Ishikawa (cell line): ENCODE data around the gene SUV39H1.

ENCODE experiments used
- CEBPB ChIP-seq: IDR thresholded peaks from 2 replicates; pipeline ENCODE4 v1.6.1; 2012
- CREB1 ChIP-seq: IDR thresholded peaks from 2 replicates; pipeline ENCODE4 v1.6.1; 2012; ENCODE audit warnings: low read depth
- EGR1 ChIP-seq: IDR thresholded peaks from 2 replicates; pipeline ENCODE4 v1.6.1; 2012
- EP300 ChIP-seq: IDR thresholded peaks from 2 replicates; pipeline ENCODE4 v1.6.1; 2012; ENCODE audit warnings: borderline replicate concordance
- FOXM1 ChIP-seq: IDR thresholded peaks from 2 replicates; pipeline ENCODE4 v1.6.1; 2012; ENCODE audit warnings: low read depth, borderline replicate concordance
- NFIC ChIP-seq: IDR thresholded peaks from 2 replicates; pipeline ENCODE4 v1.6.1; 2012
- RAD21 ChIP-seq: IDR thresholded peaks from 2 replicates; pipeline ENCODE4 v1.6.1; 2012; ENCODE audit warnings: low read depth
- TAF1 ChIP-seq: IDR thresholded peaks from 2 replicates; pipeline ENCODE4 v1.6.1; 2012; ENCODE audit warnings: low read depth, mild to moderate bottlenecking
- TCF12 ChIP-seq: IDR thresholded peaks from 2 replicates; pipeline ENCODE4 v1.6.1; 2012; ENCODE audit warnings: low read depth
- TEAD4 ChIP-seq: IDR thresholded peaks from 2 replicates; pipeline ENCODE4 v1.6.1; 2012
- YY1 ChIP-seq: IDR thresholded peaks from 2 replicates; pipeline ENCODE4 v1.6.1; 2012; ENCODE audit warnings: low read depth
- ZBTB7A ChIP-seq: IDR thresholded peaks from 2 replicates; pipeline ENCODE4 v1.6.1; 2012; ENCODE audit warnings: low read depth
- TF ChIP-seq, protein P1 (sequence below): IDR thresholded peaks from 2 replicates; pipeline ENCODE4 v1.6.1; 2012; ENCODE audit warnings: low read depth, mild to moderate bottlenecking
- TF ChIP-seq, protein P2 (sequence below): IDR thresholded peaks from 2 replicates; pipeline ENCODE4 v1.6.1; 2012
- TF ChIP-seq, protein P3 (sequence below): IDR thresholded peaks from 2 replicates; pipeline ENCODE4 v1.6.1; 2012

Gene SUV39H1

GRCh38 chrX:48700246-48700645, 3.7 kb downstream of the SUV39H1 start:
- TF ChIP-seq, protein P1, sequence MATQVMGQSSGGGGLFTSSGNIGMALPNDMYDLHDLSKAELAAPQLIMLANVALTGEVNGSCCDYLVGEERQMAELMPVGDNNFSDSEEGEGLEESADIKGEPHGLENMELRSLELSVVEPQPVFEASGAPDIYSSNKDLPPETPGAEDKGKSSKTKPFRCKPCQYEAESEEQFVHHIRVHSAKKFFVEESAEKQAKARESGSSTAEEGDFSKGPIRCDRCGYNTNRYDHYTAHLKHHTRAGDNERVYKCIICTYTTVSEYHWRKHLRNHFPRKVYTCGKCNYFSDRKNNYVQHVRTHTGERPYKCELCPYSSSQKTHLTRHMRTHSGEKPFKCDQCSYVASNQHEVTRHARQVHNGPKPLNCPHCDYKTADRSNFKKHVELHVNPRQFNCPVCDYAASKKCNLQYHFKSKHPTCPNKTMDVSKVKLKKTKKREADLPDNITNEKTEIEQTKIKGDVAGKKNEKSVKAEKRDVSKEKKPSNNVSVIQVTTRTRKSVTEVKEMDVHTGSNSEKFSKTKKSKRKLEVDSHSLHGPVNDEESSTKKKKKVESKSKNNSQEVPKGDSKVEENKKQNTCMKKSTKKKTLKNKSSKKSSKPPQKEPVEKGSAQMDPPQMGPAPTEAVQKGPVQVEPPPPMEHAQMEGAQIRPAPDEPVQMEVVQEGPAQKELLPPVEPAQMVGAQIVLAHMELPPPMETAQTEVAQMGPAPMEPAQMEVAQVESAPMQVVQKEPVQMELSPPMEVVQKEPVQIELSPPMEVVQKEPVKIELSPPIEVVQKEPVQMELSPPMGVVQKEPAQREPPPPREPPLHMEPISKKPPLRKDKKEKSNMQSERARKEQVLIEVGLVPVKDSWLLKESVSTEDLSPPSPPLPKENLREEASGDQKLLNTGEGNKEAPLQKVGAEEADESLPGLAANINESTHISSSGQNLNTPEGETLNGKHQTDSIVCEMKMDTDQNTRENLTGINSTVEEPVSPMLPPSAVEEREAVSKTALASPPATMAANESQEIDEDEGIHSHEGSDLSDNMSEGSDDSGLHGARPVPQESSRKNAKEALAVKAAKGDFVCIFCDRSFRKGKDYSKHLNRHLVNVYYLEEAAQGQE: no peak
- TF ChIP-seq, protein P2, sequence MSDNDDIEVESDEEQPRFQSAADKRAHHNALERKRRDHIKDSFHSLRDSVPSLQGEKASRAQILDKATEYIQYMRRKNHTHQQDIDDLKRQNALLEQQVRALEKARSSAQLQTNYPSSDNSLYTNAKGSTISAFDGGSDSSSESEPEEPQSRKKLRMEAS: no peak
- TF ChIP-seq, protein P3, sequence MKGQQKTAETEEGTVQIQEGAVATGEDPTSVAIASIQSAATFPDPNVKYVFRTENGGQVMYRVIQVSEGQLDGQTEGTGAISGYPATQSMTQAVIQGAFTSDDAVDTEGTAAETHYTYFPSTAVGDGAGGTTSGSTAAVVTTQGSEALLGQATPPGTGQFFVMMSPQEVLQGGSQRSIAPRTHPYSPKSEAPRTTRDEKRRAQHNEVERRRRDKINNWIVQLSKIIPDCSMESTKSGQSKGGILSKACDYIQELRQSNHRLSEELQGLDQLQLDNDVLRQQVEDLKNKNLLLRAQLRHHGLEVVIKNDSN: no peak
- TF ChIP-seq CREB1: no peak
- no peak for TF ChIP-seq TEAD4
- no peak for TF ChIP-seq TAF1
- TF ChIP-seq EP300: no peak
- TF ChIP-seq YY1: no peak
- TF ChIP-seq CEBPB: no peak
- no peak for TF ChIP-seq FOXM1
- no peak for TF ChIP-seq RAD21
- TF ChIP-seq NFIC: no peak
- TF ChIP-seq TCF12: no peak
- TF ChIP-seq ZBTB7A: no peak

DNA sequence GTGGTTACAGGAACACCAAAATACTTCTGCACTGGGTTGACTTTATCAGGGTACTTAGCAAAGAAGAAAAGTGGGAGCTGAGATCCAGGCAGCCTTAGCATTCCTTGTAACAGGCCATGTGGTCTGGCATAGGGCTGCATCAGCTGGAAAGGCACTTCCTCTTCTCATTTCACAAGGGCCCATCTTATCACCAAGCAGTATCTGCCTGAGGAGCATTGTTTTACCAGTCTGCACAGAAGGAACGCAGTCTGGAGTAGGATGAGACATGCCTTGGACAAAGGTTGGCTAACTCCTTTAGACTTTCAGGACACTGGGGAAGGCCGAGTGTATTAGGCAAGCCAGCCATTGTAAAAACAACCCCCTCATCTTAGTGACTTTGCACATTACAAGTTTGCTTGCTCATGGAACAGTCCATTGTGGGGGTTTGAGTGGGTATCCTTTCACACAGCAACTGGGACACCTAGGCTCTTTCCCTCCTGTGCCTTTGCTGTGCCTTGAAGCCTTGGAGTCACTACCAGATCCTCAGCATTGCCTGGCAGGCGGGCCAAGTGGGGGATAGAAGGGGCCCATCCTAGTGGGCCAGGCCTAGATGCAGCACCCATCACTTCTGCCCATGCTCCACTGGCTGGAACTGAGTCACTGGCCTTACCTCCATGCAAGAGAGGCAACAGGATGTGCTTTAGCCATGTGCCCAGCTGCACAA, 4.6 kb downstream of the SUV39H1 start:
- TF ChIP-seq EGR1: no peak
- no peak for TF ChIP-seq YY1
- no peak for TF ChIP-seq CEBPB
- no peak for TF ChIP-seq RAD21
- no peak for TF ChIP-seq TEAD4
- TF ChIP-seq, protein P2: no peak

DNA sequence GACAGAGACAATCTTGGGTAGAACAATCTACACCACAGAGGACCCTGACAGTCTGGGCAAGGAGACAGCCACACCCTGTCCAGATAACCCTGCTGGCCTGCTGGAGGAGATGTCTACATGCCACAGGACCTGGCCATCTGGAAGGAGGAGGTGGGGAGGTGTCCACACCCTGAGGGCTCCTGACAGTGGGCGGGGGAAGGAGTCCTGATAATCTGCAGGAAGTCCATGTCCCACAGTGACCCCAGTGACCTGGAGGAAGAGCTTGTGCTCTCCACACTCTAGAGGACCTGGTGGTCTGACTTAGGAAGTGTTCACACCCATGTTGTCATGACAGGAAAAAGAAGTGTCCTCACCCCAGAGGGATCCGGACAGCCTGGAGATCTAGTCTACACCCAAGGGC, 5.5 kb downstream of the SUV39H1 start:
- TF ChIP-seq EGR1: no peak
- TF ChIP-seq TCF12: no peak
- TF ChIP-seq, protein P1: no peak
- TF ChIP-seq YY1: no peak
- TF ChIP-seq, protein P2: no peak
- TF ChIP-seq NFIC: no peak
- TF ChIP-seq RAD21: no peak
- TF ChIP-seq, protein P3: no peak
- TF ChIP-seq FOXM1: no peak
- TF ChIP-seq TAF1: no peak
- TF ChIP-seq EP300: no peak
- no peak for TF ChIP-seq CREB1
- no peak for TF ChIP-seq TEAD4
- no peak for TF ChIP-seq ZBTB7A
- TF ChIP-seq CEBPB: no peak

DNA sequence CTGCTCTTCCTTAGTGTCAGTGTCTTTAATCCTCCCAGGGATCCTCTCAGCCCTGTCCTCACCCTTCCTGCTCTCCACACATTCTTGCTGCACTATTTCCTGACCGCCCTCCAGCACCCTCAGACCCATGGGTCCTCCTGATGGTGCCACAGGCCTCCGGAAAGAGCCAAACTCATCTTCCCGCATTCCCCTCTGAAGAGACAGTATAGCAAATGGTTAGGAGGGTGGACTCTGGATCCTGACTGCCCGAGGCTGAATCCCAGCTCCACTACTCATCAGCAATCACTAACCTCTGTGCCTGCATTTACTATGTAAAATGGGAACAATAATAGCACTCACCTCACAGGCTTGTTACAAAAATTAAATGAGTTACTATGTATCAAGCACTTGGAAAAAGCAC, 6.2 kb downstream of the SUV39H1 start:
- TF ChIP-seq, protein P3: no peak
- TF ChIP-seq RAD21: no peak
- TF ChIP-seq, protein P2: no peak
- no peak for TF ChIP-seq EP300
- TF ChIP-seq TAF1: no peak

- TF ChIP-seq CEBPB (no peak), EGR1 (no peak), TEAD4 (no peak), YY1 (no peak), ZBTB7A (no peak), NFIC (no peak), FOXM1 (no peak), TCF12 (no peak), EP300 (no peak), TAF1 (no peak), RAD21 (no peak), CREB1 (no peak)
- TF ChIP-seq, protein P3: no peak
- TF ChIP-seq, protein P2: no peak
- TF ChIP-seq, protein P1: no peak
Measured at GRCh38 chrX:48703228-48703627, 6.7 kb downstream of the SUV39H1 start.
